SK-N-MC (cell line): Measurements from ENCODE around the gene ZNF227.
"Not testable (repeated sequence)": the region's sequence is repeated elsewhere in the genome, so short reads cannot be mapped to it uniquely, and the experiment has no call there.

Experiments used
- DNase-seq: peaks from one replicate; pipeline ENCODE4 v3.0.0-alpha.2; 2011; ENCODE audit warnings: low read depth, low spot score
- H3K27ac ChIP-seq: fragments of 200-600 bp; sonication (generic); 2 replicates; pipeline ENCODE4 v1.5.1; 2016; ENCODE audit warnings: mixed run types
- H3K36me3 ChIP-seq: fragments of 200-600 bp; sonication (generic); 2 replicates; pipeline ENCODE4 v1.6.1; 2017; ENCODE audit warnings: antibody characterized with exemption, low read length, mixed read lengths; ENCODE audit not compliant: insufficient read depth
- H3K4me3 ChIP-seq: fragments of 200-600 bp; sonication (generic); 2 replicates; pipeline ENCODE4 v1.5.1; 2016
- H3K9ac ChIP-seq: fragments of 200-600 bp; sonication (generic); 2 replicates; pipeline ENCODE4 v1.8.0; 2017; ENCODE audit warnings: mixed run types, mixed read lengths; ENCODE audit not compliant: insufficient read length
- H3K9me3 ChIP-seq: fragments of 200-600 bp; sonication (generic); 2 replicates; pipeline ENCODE4 v1.6.1; 2017; ENCODE audit warnings: low read depth, mild to moderate bottlenecking, antibody characterized with exemption, low read length, moderate library complexity, mixed read lengths
- EZH2 ChIP-seq: fragments of 200-600 bp; sonication (generic); IDR thresholded peaks from one replicate; pipeline ENCODE4 v1.6.1; 2017; ENCODE audit warnings: antibody characterized with exemption
- FOXP2 ChIP-seq: optimal IDR thresholded peaks from 2 replicates; pipeline ENCODE3; 2011; ENCODE audit warnings: mild to moderate bottlenecking, moderate library complexity; ENCODE audit not compliant: insufficient read depth; ENCODE audit errors: extremely low read length, control extremely low read depth
- POLR2AphosphoS5 ChIP-seq: IDR thresholded peaks from 2 replicates; pipeline ENCODE4 v1.6.1; 2012; ENCODE audit warnings: mild to moderate bottlenecking, low read depth, low read length, borderline replicate concordance

The ZNF227 gene

GRCh38 chr19:44190020-44190419 is 22.3 kb upstream of the ZNF227 start:
- TF ChIP-seq FOXP2, result no peak

GRCh38 chr19:44192127-44192526 is 20.2 kb upstream of the ZNF227 start:
- Histone ChIP-seq H3K4me3 (no peak overlapping the region), H3K9me3 (no peaks in the 10 kb centered on the region), H3K36me3 (no peaks in the 10 kb centered on the region), H3K27ac (no peak overlapping the region), H3K9ac (no peak overlapping the region)
- no peak for DNase-seq
- TF ChIP-seq POLR2AphosphoS5 (no peak), EZH2 (no peak), FOXP2 (no peak)

More at GRCh38 chr19:44190020-44190419, 22.3 kb upstream of the ZNF227 start:
- no peak for DNase-seq
- H3K9me3 ChIP-seq, result no peaks in the 10 kb centered on the region
- H3K27ac ChIP-seq, result no peak overlapping the region
- no peak overlapping the region for H3K9ac ChIP-seq
- H3K4me3 ChIP-seq, result no peak overlapping the region
- H3K36me3 ChIP-seq, result no peaks in the 10 kb centered on the region

GRCh38 chr19:44196772-44197171 is 15.6 kb upstream of the ZNF227 start:
- Histone ChIP-seq H3K9ac (no peak overlapping the region), H3K27ac (no peak overlapping the region), H3K9me3 (no peaks in the 10 kb centered on the region), H3K36me3 (no peaks in the 10 kb centered on the region), H3K4me3 (no peak overlapping the region)
- TF ChIP-seq FOXP2 (no peak), EZH2 (no peak), POLR2AphosphoS5 (no peak)
- no peak for DNase-seq

GRCh38 chr19:44202470-44202869 is 9.9 kb upstream of the ZNF227 start:
- TF ChIP-seq POLR2AphosphoS5, result no peak
- TF ChIP-seq FOXP2, result no peak
- no peak for TF ChIP-seq EZH2
- no peak for DNase-seq
- Histone ChIP-seq H3K36me3 (no peaks in the 10 kb centered on the region), H3K27ac (no peak overlapping the region), H3K9me3 (no peaks in the 10 kb centered on the region), H3K9ac (no peak overlapping the region), H3K4me3 (no peak overlapping the region)

- H3K36me3 ChIP-seq, result no peaks in the 10 kb centered on the region
- DNase-seq, result no peak
- H3K9ac ChIP-seq, result no peak overlapping the region
- H3K4me3 ChIP-seq, result no peak overlapping the region
- TF ChIP-seq FOXP2 (no peak), POLR2AphosphoS5 (no peak), EZH2 (no peak)
- no peaks in the 10 kb centered on the region for H3K9me3 ChIP-seq
- no peak overlapping the region for H3K27ac ChIP-seq
Observed at GRCh38 chr19:44202974-44203373, 9.4 kb upstream of the ZNF227 start.

GRCh38 chr19:44203877-44204276 is 8.5 kb upstream of the ZNF227 start:
- not testable (repeated sequence) for H3K9me3 ChIP-seq, H3K9ac ChIP-seq, H3K4me3 ChIP-seq, H3K36me3 ChIP-seq, H3K27ac ChIP-seq, DNase-seq

- TF ChIP-seq FOXP2 (no peak), POLR2AphosphoS5 (no peak), EZH2 (no peak)
- no peak overlapping the region for H3K9ac ChIP-seq
- no peaks in the 10 kb centered on the region for H3K9me3 ChIP-seq
- H3K4me3 ChIP-seq, result no peak overlapping the region
- no peaks in the 10 kb centered on the region for H3K36me3 ChIP-seq
- DNase-seq, result no peak
- H3K27ac ChIP-seq, result no peak overlapping the region
Observed at GRCh38 chr19:44204772-44205171, 7.6 kb upstream of the ZNF227 start.

GRCh38 chr19:44207126-44207803 is 5.1 kb upstream of the ZNF227 start:
- peak; percentile 95 for DNase-seq
- peak; percentile 19 for TF ChIP-seq FOXP2
- TF ChIP-seq POLR2AphosphoS5, result peak; percentile 81
- TF ChIP-seq EZH2, result no peak
- H3K9me3 ChIP-seq, result peaks cover 3% of the 10 kb centered on the region; the same call in 1 of the 2 replicates
- peak overlapping the region; percentile 86 for H3K27ac ChIP-seq
- H3K9ac ChIP-seq, result peak overlapping the region; percentile 94
- no peaks in the 10 kb centered on the region for H3K36me3 ChIP-seq
- H3K4me3 ChIP-seq, result peak overlapping the region; percentile 88

GRCh38 chr19:44212866-44213346 is 574 bp downstream of the ZNF227 start:
- peak overlapping the region; percentile 96 for H3K4me3 ChIP-seq
- no peak for DNase-seq
- TF ChIP-seq EZH2 (no peak), POLR2AphosphoS5 (no peak), FOXP2 (no peak)
- peak overlapping the region; percentile 90 for H3K9ac ChIP-seq
- H3K36me3 ChIP-seq, result peaks cover 42% of the 10 kb centered on the region
- peaks cover 3% of the 10 kb centered on the region; the same call in 1 of the 2 replicates for H3K9me3 ChIP-seq
- H3K27ac ChIP-seq, result peak overlapping the region; percentile 85; the same call in 1 of the 2 replicates

- H3K9ac ChIP-seq, H3K4me3 ChIP-seq: not testable (repeated sequence)
Observed at GRCh38 chr19:44219926-44220325, 7.6 kb downstream of the ZNF227 start.

GRCh38 chr19:44220761-44221160 is 8.4 kb downstream of the ZNF227 start:
- H3K9ac ChIP-seq, DNase-seq, H3K4me3 ChIP-seq, H3K27ac ChIP-seq, H3K9me3 ChIP-seq: not testable (repeated sequence)
- H3K36me3 ChIP-seq, result peaks cover 35% of the 10 kb centered on the region

More at GRCh38 chr19:44219926-44220325, 7.6 kb downstream of the ZNF227 start:
- peaks cover 42% of the 10 kb centered on the region for H3K36me3 ChIP-seq
- H3K27ac ChIP-seq, H3K9me3 ChIP-seq, DNase-seq: not testable (repeated sequence)

GRCh38 chr19:44221291-44221690 is 9.0 kb downstream of the ZNF227 start:
- not testable (repeated sequence) for DNase-seq, H3K9me3 ChIP-seq, H3K27ac ChIP-seq, H3K9ac ChIP-seq, H3K4me3 ChIP-seq
- H3K36me3 ChIP-seq, result peaks cover 30% of the 10 kb centered on the region
